Measurements from ENCODE around the gene CHPF2. TPM values are rescaled to one million over a fixed set of nuclear protein-coding genes. Genes with fewer than 3 reads are reported as not detected.

CHPF2 gene
- total RNA-seq, 2 donors from 2014 or later: 36.2 to 42.7 TPM

DNA sequence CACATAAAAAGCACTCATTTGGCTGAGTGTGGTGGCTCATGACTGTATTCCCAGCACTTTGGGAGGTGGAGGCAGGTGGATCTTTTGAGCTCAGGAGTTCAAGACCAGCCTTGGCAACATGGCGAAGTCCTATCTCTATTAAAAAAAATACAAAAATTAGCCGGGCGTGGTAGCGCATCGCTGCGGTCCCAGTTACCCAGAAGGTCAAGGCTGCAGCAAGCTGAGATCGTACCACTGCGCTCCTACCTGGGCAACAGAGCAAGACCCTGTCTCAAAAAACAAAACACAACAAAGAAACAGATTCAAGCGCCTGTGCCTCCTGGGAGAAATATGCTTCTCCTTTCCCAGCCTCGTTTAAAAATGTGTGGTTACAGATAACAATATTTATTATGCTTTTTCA lies 3.0 kb upstream of the CHPF2 start:
- peaks cover 14% of the 10 kb centered on the region for H3K4me1 ChIP-seq

DNA sequence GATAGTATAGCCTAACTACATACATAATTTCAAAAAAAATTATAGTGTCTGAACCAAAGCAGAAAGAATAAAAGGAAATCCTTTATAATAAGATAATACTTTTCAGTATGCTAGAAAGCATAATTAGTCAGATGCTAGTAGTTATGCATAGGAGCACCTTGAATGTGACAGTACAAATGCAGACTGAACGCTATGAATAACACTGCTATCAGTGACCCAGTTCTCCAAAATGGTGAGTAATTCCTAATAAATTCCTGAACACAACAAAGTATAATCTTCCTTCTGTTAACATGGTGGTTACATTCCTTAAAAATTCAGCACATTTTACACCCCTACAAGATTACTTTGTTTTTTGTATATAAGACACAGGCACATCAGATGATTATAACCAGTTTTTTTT lies 1.2 kb upstream of the CHPF2 start:
- Histone ChIP-seq H3K27me3 (no peaks in the 10 kb centered on the region), H3K36me3 (no peaks in the 10 kb centered on the region), H3K9me3 (no peaks in the 10 kb centered on the region), H3K9ac (ENCODE audit: low read depth in 2 of 2, low read length in 2 of 2) (no peak overlapping the region), H3K4me1 (peaks cover 14% of the 10 kb centered on the region), H3K27ac (no peak overlapping the region), H3K4me3 (no peak overlapping the region)
- TF ChIP-seq, protein P1, sequence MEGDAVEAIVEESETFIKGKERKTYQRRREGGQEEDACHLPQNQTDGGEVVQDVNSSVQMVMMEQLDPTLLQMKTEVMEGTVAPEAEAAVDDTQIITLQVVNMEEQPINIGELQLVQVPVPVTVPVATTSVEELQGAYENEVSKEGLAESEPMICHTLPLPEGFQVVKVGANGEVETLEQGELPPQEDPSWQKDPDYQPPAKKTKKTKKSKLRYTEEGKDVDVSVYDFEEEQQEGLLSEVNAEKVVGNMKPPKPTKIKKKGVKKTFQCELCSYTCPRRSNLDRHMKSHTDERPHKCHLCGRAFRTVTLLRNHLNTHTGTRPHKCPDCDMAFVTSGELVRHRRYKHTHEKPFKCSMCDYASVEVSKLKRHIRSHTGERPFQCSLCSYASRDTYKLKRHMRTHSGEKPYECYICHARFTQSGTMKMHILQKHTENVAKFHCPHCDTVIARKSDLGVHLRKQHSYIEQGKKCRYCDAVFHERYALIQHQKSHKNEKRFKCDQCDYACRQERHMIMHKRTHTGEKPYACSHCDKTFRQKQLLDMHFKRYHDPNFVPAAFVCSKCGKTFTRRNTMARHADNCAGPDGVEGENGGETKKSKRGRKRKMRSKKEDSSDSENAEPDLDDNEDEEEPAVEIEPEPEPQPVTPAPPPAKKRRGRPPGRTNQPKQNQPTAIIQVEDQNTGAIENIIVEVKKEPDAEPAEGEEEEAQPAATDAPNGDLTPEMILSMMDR (IDR thresholded peaks at IDR 0.05): no peak
- DNase-seq: no peak
- intact Hi-C loops (cut with DNase I): no loop called here

More for the DNA sequence above, 3.0 kb upstream of the CHPF2 start:
- DNase-seq: no peak
- Histone ChIP-seq H3K27me3 (no peaks in the 10 kb centered on the region), H3K27ac (peak overlapping the region; percentile 86), H3K4me3 (no peak overlapping the region), H3K9me3 (no peaks in the 10 kb centered on the region), H3K9ac (ENCODE audit: low read depth in 2 of 2, low read length in 2 of 2) (no peak overlapping the region), H3K36me3 (no peaks in the 10 kb centered on the region)
- intact Hi-C loops (cut with DNase I): no loop called here
- TF ChIP-seq, protein P1 (IDR thresholded peaks at IDR 0.05): no peak

DNA sequence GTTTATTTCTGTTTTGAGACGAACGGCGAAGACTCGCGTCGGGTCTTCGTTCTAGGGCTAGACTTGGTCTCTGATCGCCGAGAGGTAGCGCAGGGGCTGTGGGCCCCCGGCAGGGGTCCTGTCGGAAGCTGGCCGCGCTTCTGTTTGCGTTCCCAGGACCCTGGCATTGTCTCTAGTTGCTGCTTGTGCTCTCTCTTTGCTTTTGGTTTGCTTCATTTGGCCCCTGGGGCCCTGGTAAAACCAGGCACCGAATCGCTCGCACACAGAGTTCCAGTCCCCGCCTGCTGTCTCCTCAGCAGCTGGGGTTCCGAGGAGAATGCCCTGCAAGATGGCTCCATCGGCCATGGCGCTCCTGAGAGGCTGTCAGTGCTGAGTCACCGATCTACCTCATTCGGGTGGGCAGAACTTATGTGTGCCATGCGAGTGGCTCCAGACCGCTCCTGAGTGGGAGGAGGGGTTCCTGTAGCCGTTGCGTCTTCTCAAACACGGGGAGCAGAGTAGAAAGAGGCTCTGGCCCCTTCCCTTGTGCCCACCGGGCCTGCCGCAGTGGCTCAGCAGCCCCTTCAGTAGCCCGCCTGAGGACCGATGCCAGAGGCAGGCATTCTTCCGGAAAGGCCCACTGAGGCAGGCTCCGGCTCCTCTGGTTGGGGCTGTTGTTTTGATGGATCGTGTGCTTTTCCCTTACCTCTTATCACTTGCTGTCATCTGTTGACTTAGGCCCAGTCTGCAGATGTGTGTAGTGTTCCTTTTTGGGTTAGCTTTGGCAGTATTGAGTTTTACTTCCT lies 826 bp downstream of the CHPF2 start:
- Histone ChIP-seq H3K27ac (peak overlapping the region; percentile 53), H3K4me3 (peak overlapping the region; percentile 86), H3K4me1 (peaks cover 11% of the 10 kb centered on the region), H3K9ac (ENCODE audit: low read depth in 2 of 2, low read length in 2 of 2) (peak overlapping the region; percentile 81 to 93), H3K36me3 (no peaks in the 10 kb centered on the region), H3K27me3 (no peaks in the 10 kb centered on the region), H3K9me3 (no peaks in the 10 kb centered on the region)
- TF ChIP-seq, protein P1 (IDR thresholded peaks at IDR 0.05): no peak
- intact Hi-C loops (cut with DNase I): no loop called here
- no peak for DNase-seq

DNA sequence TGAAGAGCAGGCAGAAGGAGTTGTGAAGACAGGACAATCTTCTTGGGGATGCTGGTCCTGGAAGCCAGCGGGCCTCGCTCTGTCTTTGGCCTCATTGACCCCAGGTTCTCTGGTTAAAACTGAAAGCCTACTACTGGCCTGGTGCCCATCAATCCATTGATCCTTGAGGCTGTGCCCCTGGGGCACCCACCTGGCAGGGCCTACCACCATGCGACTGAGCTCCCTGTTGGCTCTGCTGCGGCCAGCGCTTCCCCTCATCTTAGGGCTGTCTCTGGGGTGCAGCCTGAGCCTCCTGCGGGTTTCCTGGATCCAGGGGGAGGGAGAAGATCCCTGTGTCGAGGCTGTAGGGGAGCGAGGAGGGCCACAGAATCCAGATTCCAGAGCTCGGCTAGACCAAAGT lies 1.5 kb downstream of the CHPF2 start:
- TF ChIP-seq, protein P1 (IDR thresholded peaks at IDR 0.05): no peak
- DNase-seq: no peak
- H3K36me3 ChIP-seq: no peaks in the 10 kb centered on the region
- peak overlapping the region; percentile 86 for H3K4me3 ChIP-seq
- intact Hi-C loops (cut with DNase I): no loop called here
- no peaks in the 10 kb centered on the region for H3K9me3 ChIP-seq
- H3K27ac ChIP-seq: no peak overlapping the region
- H3K9ac ChIP-seq (ENCODE audit: low read depth in 2 of 2, low read length in 2 of 2): peak overlapping the region in 1 of 2 donors; percentile 93
- H3K27me3 ChIP-seq: no peaks in the 10 kb centered on the region
- H3K4me1 ChIP-seq: peaks cover 10% of the 10 kb centered on the region

DNA sequence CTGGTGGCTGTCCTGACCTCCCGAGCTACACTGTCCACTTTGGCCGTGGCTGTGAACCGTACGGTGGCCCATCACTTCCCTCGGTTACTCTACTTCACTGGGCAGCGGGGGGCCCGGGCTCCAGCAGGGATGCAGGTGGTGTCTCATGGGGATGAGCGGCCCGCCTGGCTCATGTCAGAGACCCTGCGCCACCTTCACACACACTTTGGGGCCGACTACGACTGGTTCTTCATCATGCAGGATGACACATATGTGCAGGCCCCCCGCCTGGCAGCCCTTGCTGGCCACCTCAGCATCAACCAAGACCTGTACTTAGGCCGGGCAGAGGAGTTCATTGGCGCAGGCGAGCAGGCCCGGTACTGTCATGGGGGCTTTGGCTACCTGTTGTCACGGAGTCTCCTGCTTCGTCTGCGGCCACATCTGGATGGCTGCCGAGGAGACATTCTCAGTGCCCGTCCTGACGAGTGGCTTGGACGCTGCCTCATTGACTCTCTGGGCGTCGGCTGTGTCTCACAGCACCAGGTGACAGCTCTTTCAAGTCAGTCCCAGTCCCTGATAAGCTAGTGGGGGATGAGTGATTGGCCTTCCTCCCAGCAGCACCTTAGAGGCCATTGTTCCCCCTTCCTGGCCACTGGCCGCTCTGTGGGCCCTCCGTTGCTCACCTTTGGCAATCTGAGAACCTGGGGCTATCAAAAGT lies 3.0 kb downstream of the CHPF2 start:
- H3K36me3 ChIP-seq: no peaks in the 10 kb centered on the region
- DNase-seq: no peak
- H3K27me3 ChIP-seq: no peaks in the 10 kb centered on the region
- H3K9ac ChIP-seq (ENCODE audit: low read depth in 2 of 2, low read length in 2 of 2): no peak overlapping the region
- TF ChIP-seq, protein P1 (IDR thresholded peaks at IDR 0.05): no peak
- intact Hi-C loops (cut with DNase I): no loop called here
- no peaks in the 10 kb centered on the region for H3K9me3 ChIP-seq
- H3K27ac ChIP-seq: no peak overlapping the region
- no peak overlapping the region for H3K4me3 ChIP-seq
- peaks cover 10% of the 10 kb centered on the region for H3K4me1 ChIP-seq

Measured in colonic mucosa (tissue), 4 donors.